Loucy (cell line): ENCODE results near the gene CAMK1.
"Not testable (repeated sequence)": the region's sequence is repeated elsewhere in the genome, so short reads cannot be mapped to it uniquely, and the experiment has no call there.

ENCODE experiments used
- H2AFZ ChIP-seq: fragments of 200-600 bp; sonication (generic); 2 replicates; pipeline ENCODE4 v1.6.0; 2016; ENCODE audit warnings: antibody characterized with exemption, mild to moderate bottlenecking, low read length, moderate library complexity
- H3F3A ChIP-seq: fragments of 200-600 bp; 2 replicates; pipeline ENCODE4 v1.6.0; 2016; ENCODE audit warnings: antibody characterized with exemption, low read depth, mild to moderate bottlenecking
- H3K27me3 ChIP-seq: fragments of 200-600 bp; sonication (generic); 2 replicates; pipeline ENCODE4 v1.6.1; 2014; ENCODE audit warnings: low read length, mild to moderate bottlenecking; ENCODE audit not compliant: insufficient read depth, poor library complexity, severe bottlenecking
- H3K36me3 ChIP-seq: fragments of 200-600 bp; sonication (generic); 2 replicates; pipeline ENCODE4 v1.6.1; 2016; ENCODE audit warnings: low read length; ENCODE audit not compliant: insufficient read depth
- H3K4me1 ChIP-seq: fragments of 200-600 bp; sonication (generic); 2 replicates; pipeline ENCODE4 v1.5.1; 2014; ENCODE audit warnings: low read length, mild to moderate bottlenecking; ENCODE audit not compliant: insufficient read depth, poor library complexity, severe bottlenecking
- H3K4me2 ChIP-seq: fragments of 200-600 bp; sonication (generic); 2 replicates; pipeline ENCODE4 v1.6.0; 2014; ENCODE audit warnings: antibody characterized with exemption, low read length, low read depth, mild to moderate bottlenecking; ENCODE audit not compliant: poor library complexity, severe bottlenecking
- H3K4me3 ChIP-seq: fragments of 200-600 bp; sonication (generic); 2 replicates; pipeline ENCODE4 v1.5.1; 2014; ENCODE audit warnings: low read length, mild to moderate bottlenecking, mixed read lengths; ENCODE audit not compliant: poor library complexity, severe bottlenecking
- H3K79me2 ChIP-seq: fragments of 200-600 bp; sonication (generic); 2 replicates; pipeline ENCODE4 v1.6.1; 2014; ENCODE audit warnings: low read length; ENCODE audit not compliant: insufficient read depth
- H3K9ac ChIP-seq: fragments of 200-600 bp; sonication (generic); 2 replicates; pipeline ENCODE4 v1.6.0; 2014; ENCODE audit warnings: mild to moderate bottlenecking, low read depth, low read length, moderate library complexity; ENCODE audit not compliant: poor library complexity, severe bottlenecking
- H3K9me2 ChIP-seq: fragments of 200-600 bp; sonication (generic); replicated peaks from 2 replicates; pipeline ENCODE4 v1.6.1; 2016; ENCODE audit warnings: low read depth, low read length, mixed read lengths
- H3K9me3 ChIP-seq: fragments of 200-600 bp; sonication (generic); 2 replicates; pipeline ENCODE4 v1.6.1; 2014; ENCODE audit warnings: mild to moderate bottlenecking, antibody characterized with exemption, low read length, low read depth; ENCODE audit not compliant: insufficient read depth
- H4K20me1 ChIP-seq: fragments of 200-600 bp; sonication (generic); 2 replicates; pipeline ENCODE4 v1.6.0; 2014; ENCODE audit warnings: antibody characterized with exemption, low read length, mild to moderate bottlenecking; ENCODE audit not compliant: insufficient read depth, poor library complexity, severe bottlenecking
- EZH2phosphoT487 ChIP-seq: fragments of 200-600 bp; IDR thresholded peaks from 2 replicates; pipeline ENCODE4 v1.6.1; 2018; ENCODE audit warnings: antibody characterized with exemption, mild to moderate bottlenecking, moderate library complexity, borderline replicate concordance
- TF ChIP-seq, protein P1 (sequence below): fragments of 200-600 bp; sonication (generic); conservative IDR thresholded peaks from 2 replicates; pipeline ENCODE4 v1.5.1; 2014; ENCODE audit warnings: mild to moderate bottlenecking, antibody characterized with exemption, low read length

CAMK1 gene

DNA sequence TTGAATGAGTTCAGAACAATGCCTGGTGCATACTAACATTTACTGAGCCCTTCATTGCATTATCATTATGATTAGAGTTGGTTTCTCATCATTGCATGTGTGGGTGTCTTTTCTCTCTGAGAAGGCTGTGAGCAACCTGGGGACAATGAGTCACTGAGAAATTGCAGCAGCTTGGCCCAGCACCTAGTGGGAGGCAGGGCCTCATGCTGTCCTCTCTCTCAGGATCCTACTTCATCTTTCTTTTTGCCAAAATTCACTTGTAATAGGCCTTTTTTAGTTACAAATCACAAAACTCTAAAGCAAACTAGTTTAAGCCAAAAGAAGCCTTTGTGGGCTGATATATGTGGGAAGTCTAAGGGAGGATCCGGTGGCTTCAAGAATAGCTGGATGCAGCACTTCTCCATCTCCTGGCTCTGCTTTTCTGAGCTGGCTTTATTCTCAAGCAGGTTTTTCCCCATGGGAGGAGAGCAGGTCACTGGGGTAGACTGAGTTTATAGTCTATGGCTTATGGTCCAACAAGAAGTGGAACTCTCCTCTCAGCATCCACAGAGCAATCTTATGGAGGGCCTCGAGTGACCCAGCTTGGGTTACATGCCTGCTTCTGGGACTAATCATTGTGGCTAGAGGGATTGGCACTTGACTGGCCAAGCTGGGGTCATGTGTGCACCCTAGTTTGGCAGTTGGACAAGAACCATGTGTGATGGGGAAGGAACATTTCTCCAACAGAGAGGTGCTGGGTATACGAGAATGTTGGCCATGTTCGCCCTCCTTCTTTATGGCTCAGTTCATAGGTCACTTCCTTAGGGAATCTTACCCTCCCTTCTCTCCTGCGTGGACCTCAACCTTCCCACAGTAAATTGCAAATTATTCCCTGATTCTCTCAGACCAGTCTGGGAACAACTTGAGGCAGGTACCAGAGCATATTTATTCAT is 8.7 kb upstream of the CAMK1 start:
- Histone ChIP-seq H3K9ac (peak overlapping the region; percentile 75), H3K36me3 (no peaks in the 10 kb centered on the region), H3K27me3 (no peaks in the 10 kb centered on the region), H3K9me3 (no peaks in the 10 kb centered on the region), H3K4me2 (peak overlapping the region; percentile 92), H3F3A (peaks cover 13% of the 10 kb centered on the region), H3K79me2 (peaks cover 4% of the 10 kb centered on the region; the same call in 1 of the 2 replicates), H3K9me2 (no peaks in the 10 kb centered on the region), H4K20me1 (no peaks in the 10 kb centered on the region), H2AFZ (no peak overlapping the region), H3K4me3 (peak overlapping the region; percentile 61), H3K4me1 (peaks cover 60% of the 10 kb centered on the region)
- TF ChIP-seq, protein P1, sequence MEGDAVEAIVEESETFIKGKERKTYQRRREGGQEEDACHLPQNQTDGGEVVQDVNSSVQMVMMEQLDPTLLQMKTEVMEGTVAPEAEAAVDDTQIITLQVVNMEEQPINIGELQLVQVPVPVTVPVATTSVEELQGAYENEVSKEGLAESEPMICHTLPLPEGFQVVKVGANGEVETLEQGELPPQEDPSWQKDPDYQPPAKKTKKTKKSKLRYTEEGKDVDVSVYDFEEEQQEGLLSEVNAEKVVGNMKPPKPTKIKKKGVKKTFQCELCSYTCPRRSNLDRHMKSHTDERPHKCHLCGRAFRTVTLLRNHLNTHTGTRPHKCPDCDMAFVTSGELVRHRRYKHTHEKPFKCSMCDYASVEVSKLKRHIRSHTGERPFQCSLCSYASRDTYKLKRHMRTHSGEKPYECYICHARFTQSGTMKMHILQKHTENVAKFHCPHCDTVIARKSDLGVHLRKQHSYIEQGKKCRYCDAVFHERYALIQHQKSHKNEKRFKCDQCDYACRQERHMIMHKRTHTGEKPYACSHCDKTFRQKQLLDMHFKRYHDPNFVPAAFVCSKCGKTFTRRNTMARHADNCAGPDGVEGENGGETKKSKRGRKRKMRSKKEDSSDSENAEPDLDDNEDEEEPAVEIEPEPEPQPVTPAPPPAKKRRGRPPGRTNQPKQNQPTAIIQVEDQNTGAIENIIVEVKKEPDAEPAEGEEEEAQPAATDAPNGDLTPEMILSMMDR = no peak
- no peak for TF ChIP-seq EZH2phosphoT487

DNA sequence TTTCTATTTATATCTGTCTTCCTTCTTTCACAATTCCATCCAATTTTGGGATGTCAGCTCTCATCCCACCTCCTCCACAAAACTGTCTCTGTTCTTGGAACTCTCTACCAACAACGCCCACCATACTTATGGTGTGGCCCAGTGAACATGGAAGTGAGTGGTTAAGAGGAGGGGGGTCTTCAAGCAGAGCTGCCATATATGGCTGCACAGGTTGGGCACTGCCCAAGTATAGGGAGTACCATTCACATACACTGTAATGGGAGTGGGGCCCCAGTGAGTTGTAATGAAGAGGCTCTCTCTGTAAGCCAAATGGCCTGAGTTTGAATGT is 7.9 kb upstream of the CAMK1 start:
- Histone ChIP-seq H3K4me1 (peaks cover 59% of the 10 kb centered on the region), H3K36me3 (no peaks in the 10 kb centered on the region), H3K9me2 (no peaks in the 10 kb centered on the region), H3K4me3 (no peak overlapping the region), H3K79me2 (peaks cover 4% of the 10 kb centered on the region; the same call in 1 of the 2 replicates), H3K9me3 (no peaks in the 10 kb centered on the region), H2AFZ (no peak overlapping the region), H3K9ac (no peak overlapping the region), H3K4me2 (peak overlapping the region; percentile 92), H4K20me1 (no peaks in the 10 kb centered on the region), H3K27me3 (no peaks in the 10 kb centered on the region), H3F3A (peaks cover 13% of the 10 kb centered on the region)
- TF ChIP-seq, protein P1 = no peak
- TF ChIP-seq EZH2phosphoT487 = no peak

DNA sequence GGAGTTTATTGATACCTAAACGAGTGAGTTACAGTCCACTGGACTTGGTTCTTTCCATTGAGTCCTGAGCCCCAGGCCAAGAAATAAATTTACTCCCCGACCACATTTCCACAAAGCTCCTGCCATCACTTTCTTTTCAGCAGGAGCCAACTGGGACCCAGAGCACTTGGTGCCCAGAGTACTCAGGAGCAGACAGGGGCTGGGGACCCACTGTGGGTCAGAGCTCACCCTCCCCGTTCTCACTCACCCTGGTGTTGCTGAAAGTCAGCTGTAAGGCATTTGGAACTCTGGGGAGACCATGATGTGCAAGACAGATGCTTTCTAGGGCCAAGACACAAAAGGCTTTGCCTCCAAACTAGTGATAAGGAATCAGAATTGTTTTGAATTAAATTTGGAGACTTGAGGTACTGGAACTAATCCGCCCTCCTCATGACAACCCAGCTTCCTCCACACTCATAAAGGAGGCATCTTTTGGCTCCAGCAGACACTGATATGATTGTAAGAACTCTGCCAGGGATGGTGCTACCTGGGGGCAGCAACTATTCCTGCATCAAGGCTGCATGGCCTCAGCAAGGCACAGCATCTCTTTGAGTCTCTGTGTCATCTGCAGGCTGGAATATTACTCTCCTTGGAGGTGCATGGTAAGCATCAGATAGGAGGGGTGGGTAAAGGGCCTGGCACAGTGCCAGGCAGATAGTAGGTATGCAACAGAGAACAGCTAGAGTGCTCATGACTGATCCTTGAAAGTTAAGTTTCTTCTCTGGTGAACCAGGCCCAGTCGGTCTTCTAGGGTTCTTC is 7.3 kb upstream of the CAMK1 start:
- Histone ChIP-seq H3K9ac (no peak overlapping the region), H3K27me3 (no peaks in the 10 kb centered on the region), H3K4me1 (peaks cover 53% of the 10 kb centered on the region), H3K9me2 (no peaks in the 10 kb centered on the region), H4K20me1 (no peaks in the 10 kb centered on the region), H3K4me3 (no peak overlapping the region), H3K36me3 (no peaks in the 10 kb centered on the region), H3K9me3 (no peaks in the 10 kb centered on the region), H3F3A (peaks cover 13% of the 10 kb centered on the region), H3K79me2 (peaks cover 2% of the 10 kb centered on the region; the same call in 1 of the 2 replicates), H2AFZ (no peak overlapping the region), H3K4me2 (no peak overlapping the region)
- TF ChIP-seq, protein P1 = no peak
- TF ChIP-seq EZH2phosphoT487 = no peak

DNA sequence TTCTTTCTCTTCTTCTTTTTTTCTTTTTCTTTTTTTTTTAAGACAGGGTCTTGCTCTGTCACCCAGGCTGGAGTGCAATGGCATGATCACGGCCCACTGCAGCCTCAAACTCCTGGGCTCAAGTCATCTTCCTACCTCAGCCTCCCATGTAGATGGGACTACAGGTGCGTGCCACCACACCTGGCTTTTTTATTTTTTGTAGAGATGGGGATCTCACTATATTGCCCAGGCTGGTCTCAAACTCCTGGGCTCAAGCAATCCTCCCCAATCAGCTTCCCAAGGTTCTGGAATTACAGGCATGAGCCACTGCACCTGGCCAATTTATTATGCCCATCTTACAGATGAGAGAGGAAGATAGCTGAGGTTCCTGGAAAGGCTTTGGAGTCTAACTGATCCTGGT is 1.3 kb upstream of the CAMK1 start:
- not testable (repeated sequence) for H3F3A ChIP-seq, H3K4me3 ChIP-seq, H3K79me2 ChIP-seq, H3K9me3 ChIP-seq, H3K27me3 ChIP-seq, H3K4me2 ChIP-seq, H3K4me1 ChIP-seq, H3K9me2 ChIP-seq, H4K20me1 ChIP-seq, H3K36me3 ChIP-seq, H3K9ac ChIP-seq, H2AFZ ChIP-seq
